Measurements from ENCODE around the gene TMEM203. TPM values are rescaled to one million over a fixed set of nuclear protein-coding genes. Genes with fewer than 3 reads are reported as not detected.
A peak's percentile ranks its signal among the peaks of the same experiment; 100 is the strongest.

Gene TMEM203
- total and polyA plus RNA-seq, 2 of the 13 experiments (the other 11 are each of a cell fraction or from before 2014, with no cell fraction given): 23.4 to 36.7 TPM

DNA sequence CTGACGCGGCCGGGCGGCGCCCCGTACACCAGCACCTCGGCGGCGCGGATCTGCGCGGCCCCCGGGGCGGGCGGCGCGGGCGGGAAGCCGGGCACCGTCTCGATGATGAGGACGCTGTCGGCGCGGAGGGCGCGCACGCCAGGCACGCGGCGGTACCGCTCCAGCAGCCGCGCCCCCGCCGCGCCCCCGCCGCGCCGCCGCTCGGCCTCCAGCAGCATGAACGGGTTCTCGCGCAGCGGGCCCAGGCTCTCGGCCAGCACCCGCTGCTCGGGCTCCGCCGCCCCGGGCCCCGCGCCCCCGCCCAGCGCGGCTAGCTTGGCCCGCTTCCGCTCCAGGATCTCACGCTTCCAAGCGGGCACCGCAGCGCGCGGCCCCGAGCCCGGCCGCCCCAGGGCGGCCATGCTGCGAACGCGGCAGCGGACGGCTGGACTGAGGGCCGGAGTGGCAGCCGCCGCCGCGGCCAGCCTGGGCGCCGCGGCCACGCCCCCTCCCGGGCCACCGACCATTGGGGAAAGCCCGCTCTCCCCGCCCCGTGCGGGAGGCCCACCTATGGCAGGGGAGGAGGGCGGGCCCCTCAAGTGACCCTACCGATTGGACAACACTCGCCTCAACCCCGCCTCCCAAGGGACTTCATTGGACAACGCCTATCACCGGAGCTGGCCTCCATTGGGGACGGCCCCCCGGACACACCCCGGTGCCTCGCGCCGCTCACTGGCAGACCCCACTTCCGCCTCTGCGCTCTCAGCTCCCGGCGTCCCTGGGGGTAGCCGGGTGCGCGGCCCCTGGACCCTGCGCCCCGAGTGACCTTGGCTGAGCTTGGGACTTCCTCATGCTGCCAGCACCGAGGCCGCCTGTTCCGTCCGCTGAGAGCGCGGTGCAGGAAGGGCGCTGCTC is 4.9 kb downstream of the TMEM203 start, which contains the start of gene TPRN (continued):
- TF ChIP-seq, protein P1, sequence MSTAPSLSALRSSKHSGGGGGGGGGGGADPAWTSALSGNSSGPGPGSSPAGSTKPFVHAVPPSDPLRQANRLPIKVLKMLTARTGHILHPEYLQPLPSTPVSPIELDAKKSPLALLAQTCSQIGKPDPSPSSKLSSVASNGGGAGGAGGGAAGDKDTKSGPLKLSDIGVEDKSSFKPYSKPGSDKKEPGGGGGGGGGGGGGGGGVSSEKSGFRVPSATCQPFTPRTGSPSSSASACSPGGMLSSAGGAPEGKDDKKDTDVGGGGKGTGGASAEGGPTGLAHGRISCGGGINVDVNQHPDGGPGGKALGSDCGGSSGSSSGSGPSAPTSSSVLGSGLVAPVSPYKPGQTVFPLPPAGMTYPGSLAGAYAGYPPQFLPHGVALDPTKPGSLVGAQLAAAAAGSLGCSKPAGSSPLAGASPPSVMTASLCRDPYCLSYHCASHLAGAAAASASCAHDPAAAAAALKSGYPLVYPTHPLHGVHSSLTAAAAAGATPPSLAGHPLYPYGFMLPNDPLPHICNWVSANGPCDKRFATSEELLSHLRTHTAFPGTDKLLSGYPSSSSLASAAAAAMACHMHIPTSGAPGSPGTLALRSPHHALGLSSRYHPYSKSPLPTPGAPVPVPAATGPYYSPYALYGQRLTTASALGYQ (CRISPR knock-in tag; IDR thresholded peaks at IDR 0.05): peak; percentile 42; the same call in 1 of the 2 replicates
- TF ChIP-seq, protein P2, sequence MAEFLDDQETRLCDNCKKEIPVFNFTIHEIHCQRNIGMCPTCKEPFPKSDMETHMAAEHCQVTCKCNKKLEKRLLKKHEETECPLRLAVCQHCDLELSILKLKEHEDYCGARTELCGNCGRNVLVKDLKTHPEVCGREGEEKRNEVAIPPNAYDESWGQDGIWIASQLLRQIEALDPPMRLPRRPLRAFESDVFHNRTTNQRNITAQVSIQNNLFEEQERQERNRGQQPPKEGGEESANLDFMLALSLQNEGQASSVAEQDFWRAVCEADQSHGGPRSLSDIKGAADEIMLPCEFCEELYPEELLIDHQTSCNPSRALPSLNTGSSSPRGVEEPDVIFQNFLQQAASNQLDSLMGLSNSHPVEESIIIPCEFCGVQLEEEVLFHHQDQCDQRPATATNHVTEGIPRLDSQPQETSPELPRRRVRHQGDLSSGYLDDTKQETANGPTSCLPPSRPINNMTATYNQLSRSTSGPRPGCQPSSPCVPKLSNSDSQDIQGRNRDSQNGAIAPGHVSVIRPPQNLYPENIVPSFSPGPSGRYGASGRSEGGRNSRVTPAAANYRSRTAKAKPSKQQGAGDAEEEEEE (CRISPR knock-in tag; IDR thresholded peaks at IDR 0.05; ENCODE audit: borderline replicate concordance): no peak
- TF ChIP-seq PCBP1 (IDR thresholded peaks at IDR 0.05; ENCODE audit: borderline replicate concordance, low read depth, low read length) (peak; percentile 73; the same call in 1 of the 2 replicates), FOXK2 (IDR thresholded peaks at IDR 0.05) (no peak), ZNF75D (CRISPR knock-in tag; IDR thresholded peaks at IDR 0.05; ENCODE audit: borderline replicate concordance) (no peak), ZNF251 (CRISPR knock-in tag; IDR thresholded peaks at IDR 0.05) (0 out of 2 replicates have a peak, but pooled peaks have one; percentile 37), ZNF792 (CRISPR knock-in tag; IDR thresholded peaks at IDR 0.05) (peak; percentile 93), SPEN (CRISPR knock-in tag; IDR thresholded peaks at IDR 0.05; ENCODE audit: low read depth) (peak; percentile 90), TBL1XR1 (IDR thresholded peaks at IDR 0.05; ENCODE audit: borderline replicate concordance, low read length, partially characterized antibody) (no peak), MBD4 (IDR thresholded peaks at IDR 0.05; ENCODE audit: borderline replicate concordance, low read length) (no peak), TBX2 (CRISPR knock-in tag; IDR thresholded peaks at IDR 0.05; ENCODE audit: borderline replicate concordance) (peak; percentile 83), TMF1 (CRISPR knock-in tag; IDR thresholded peaks at IDR 0.05; ENCODE audit: low read depth) (no peak; the same call in 1 of the 2 replicates), ZFX (CRISPR knock-in tag; IDR thresholded peaks at IDR 0.05; ENCODE audit: low read depth) (peak; percentile 74), ZNF343 (CRISPR knock-in tag; IDR thresholded peaks at IDR 0.05) (peak; percentile 74; the same call in 1 of the 2 replicates), NFIB (CRISPR knock-in tag; IDR thresholded peaks at IDR 0.05; ENCODE audit: borderline replicate concordance) (no peak), SMC3 (IDR thresholded peaks at IDR 0.05; ENCODE audit: low read length) (no peak), FOXM1 (CRISPR knock-in tag; IDR thresholded peaks at IDR 0.05) (no peak)
- TF ChIP-seq, protein P3, sequence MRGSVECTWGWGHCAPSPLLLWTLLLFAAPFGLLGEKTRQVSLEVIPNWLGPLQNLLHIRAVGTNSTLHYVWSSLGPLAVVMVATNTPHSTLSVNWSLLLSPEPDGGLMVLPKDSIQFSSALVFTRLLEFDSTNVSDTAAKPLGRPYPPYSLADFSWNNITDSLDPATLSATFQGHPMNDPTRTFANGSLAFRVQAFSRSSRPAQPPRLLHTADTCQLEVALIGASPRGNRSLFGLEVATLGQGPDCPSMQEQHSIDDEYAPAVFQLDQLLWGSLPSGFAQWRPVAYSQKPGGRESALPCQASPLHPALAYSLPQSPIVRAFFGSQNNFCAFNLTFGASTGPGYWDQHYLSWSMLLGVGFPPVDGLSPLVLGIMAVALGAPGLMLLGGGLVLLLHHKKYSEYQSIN (CRISPR knock-in tag; IDR thresholded peaks at IDR 0.05; ENCODE audit: borderline replicate concordance): no peak
- TF ChIP-seq, protein P4, sequence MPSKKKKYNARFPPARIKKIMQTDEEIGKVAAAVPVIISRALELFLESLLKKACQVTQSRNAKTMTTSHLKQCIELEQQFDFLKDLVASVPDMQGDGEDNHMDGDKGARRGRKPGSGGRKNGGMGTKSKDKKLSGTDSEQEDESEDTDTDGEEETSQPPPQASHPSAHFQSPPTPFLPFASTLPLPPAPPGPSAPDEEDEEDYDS (CRISPR knock-in tag; IDR thresholded peaks at IDR 0.05): peak; percentile 87
- TF ChIP-seq, protein P5, sequence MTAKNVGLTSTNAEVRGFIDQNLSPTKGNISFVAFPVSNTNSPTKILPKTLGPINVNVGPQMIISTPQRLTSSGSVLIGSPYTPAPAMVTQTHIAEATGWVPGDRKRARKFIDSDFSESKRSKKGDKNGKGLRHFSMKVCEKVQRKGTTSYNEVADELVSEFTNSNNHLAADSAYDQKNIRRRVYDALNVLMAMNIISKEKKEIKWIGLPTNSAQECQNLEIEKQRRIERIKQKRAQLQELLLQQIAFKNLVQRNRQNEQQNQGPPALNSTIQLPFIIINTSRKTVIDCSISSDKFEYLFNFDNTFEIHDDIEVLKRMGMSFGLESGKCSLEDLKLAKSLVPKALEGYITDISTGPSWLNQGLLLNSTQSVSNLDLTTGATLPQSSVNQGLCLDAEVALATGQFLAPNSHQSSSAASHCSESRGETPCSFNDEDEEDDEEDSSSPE (CRISPR knock-in tag; IDR thresholded peaks at IDR 0.05): peak; percentile 78
- TF ChIP-seq, protein P6, sequence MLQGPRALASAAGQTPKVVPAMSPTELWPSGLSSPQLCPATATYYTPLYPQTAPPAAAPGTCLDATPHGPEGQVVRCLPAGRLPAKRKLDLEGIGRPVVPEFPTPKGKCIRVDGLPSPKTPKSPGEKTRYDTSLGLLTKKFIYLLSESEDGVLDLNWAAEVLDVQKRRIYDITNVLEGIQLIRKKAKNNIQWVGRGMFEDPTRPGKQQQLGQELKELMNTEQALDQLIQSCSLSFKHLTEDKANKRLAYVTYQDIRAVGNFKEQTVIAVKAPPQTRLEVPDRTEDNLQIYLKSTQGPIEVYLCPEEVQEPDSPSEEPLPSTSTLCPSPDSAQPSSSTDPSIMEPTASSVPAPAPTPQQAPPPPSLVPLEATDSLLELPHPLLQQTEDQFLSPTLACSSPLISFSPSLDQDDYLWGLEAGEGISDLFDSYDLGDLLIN (CRISPR knock-in tag; IDR thresholded peaks at IDR 0.05; ENCODE audit: borderline replicate concordance): 0 out of 2 replicates have a peak, but pooled peaks have one; percentile 38
